ENCODE data around the gene OPRPN.

- no peak for TF ChIP-seq CTCF (optimal IDR thresholded peaks at IDR 0.05 in 1 of 3, IDR thresholded peaks at IDR 0.05 in 1 of 3, conservative IDR thresholded peaks at IDR 0.05 in 1 of 3; ENCODE audit: extremely low read depth in 1 of 3, insufficient read depth in 2 of 3, low read length in 3 of 3)
- TF ChIP-seq EZH2 (IDR thresholded peaks at IDR 0.05; ENCODE audit: low read length): no peak
These were observed 29.9 kb upstream of the OPRPN start for GRCh38 chr4:70367813-70368212.
